ENCODE measurements around the gene SPATA2.

GRCh38 chr20:49909499-49910339 lies 5.6 kb downstream of the SPATA2 start:
- no peak for TF ChIP-seq POLR2A (IDR thresholded peaks at IDR 0.05; ENCODE audit: low read depth, low read length)
- TF ChIP-seq, protein P1, sequence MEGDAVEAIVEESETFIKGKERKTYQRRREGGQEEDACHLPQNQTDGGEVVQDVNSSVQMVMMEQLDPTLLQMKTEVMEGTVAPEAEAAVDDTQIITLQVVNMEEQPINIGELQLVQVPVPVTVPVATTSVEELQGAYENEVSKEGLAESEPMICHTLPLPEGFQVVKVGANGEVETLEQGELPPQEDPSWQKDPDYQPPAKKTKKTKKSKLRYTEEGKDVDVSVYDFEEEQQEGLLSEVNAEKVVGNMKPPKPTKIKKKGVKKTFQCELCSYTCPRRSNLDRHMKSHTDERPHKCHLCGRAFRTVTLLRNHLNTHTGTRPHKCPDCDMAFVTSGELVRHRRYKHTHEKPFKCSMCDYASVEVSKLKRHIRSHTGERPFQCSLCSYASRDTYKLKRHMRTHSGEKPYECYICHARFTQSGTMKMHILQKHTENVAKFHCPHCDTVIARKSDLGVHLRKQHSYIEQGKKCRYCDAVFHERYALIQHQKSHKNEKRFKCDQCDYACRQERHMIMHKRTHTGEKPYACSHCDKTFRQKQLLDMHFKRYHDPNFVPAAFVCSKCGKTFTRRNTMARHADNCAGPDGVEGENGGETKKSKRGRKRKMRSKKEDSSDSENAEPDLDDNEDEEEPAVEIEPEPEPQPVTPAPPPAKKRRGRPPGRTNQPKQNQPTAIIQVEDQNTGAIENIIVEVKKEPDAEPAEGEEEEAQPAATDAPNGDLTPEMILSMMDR (IDR thresholded peaks at IDR 0.05; ENCODE audit: extremely low read depth in 1 of 2, insufficient read depth in 1 of 2, low read depth in 1 of 2, low read length in 2 of 2), result peak; percentile 50 to 53
- TF ChIP-seq EZH2 (IDR thresholded peaks at IDR 0.05; ENCODE audit: borderline replicate concordance, low read depth, low read length, severe bottlenecking), result no peak
- TF ChIP-seq POLR2AphosphoS5 (IDR thresholded peaks at IDR 0.05; ENCODE audit: insufficient read depth, low read depth, low read length), result no peak
- TF ChIP-seq JUN (IDR thresholded peaks at IDR 0.05; ENCODE audit: borderline replicate concordance, insufficient read depth, insufficient read length, low read depth), result no peak
- TF ChIP-seq MAX (IDR thresholded peaks at IDR 0.05; ENCODE audit: insufficient read depth, insufficient read length), result no peak

Measured in endothelial cell of umbilical vein (primary cell).